ENCODE measurements around the gene CCDC88C. TPM values are rescaled to one million over a fixed set of nuclear protein-coding genes. Genes with fewer than 3 reads are reported as not detected.
A peak's percentile ranks its signal among the peaks of the same experiment; 100 is the strongest.

The CCDC88C gene
- total and polyA plus RNA-seq, 2 donors (not counting 3 experiments of a cell fraction or from before 2014, with no cell fraction given): 11.4 to 52.1 TPM

DNA sequence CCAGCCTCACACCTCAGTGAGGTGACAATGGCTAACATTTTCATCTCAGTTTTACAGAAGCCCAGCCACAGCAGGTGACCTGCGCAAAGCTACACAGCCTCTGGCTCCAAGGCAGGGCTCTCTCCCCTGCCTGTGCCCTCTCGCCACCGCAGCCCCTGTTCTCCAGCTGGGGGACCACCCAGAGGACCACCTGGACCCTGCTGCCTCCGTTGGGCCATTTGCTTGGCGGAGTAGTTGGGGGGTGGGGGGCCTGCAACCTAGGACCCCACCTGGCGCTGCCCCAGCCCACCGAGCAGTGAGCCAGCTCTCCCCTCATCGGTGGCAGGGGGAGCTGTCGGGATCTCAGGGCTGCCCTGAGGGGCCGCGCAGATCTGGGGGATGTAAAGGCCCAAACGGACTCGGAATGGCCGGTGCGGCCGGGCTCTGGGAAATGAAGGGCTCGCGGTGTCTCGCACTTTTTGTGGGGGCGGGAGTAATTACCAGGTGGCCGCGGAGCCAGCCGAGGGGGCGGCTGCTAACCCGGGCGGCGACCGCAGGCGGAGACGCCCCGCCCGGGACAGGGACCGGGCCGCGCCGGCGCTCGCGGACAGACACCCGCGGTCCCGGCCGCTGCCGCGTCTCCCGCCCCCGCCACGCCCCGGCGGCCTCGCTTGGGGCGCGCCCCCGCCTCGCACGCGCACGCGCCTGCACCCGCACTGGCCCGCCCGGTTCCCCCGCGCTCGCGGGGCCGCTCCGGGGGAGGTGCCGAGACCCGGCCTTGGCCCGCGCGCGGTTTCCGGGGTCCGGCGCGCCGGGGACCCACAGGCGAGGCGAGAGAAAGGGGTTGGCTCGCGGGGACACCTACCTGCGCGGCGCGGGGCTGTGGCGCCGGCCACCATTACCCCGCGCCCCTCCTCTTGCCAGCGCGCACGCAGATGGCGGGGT lies 164.5 kb downstream of the CCDC88C start:
- Histone ChIP-seq H4K20me1 (replicated peaks; ENCODE audit: control insufficient read depth, extremely low read depth, insufficient read depth, low read length) (no peaks in the 10 kb centered on the region), H2AFZ (ENCODE audit: low read depth, low read length) (peak overlapping the region; percentile 69), H3K4me1 (ENCODE audit: control insufficient read depth, extremely low read depth, insufficient read depth, low read length) (peaks cover 7% of the 10 kb centered on the region), H3K9ac (replicated peaks; ENCODE audit: extremely low read depth, insufficient read depth, low read length) (peak overlapping the region; percentile 41), H3K79me2 (ENCODE audit: control insufficient read depth, insufficient read depth, low read length) (no peaks in the 10 kb centered on the region), H3K4me2 (ENCODE audit: insufficient read depth, low read length) (peak overlapping the region; percentile 45), H3K27me3 (ENCODE audit: control insufficient read depth in 2 of 2, insufficient read depth in 2 of 2, low read length in 2 of 2) (no peaks in the 10 kb centered on the region), H3K9me3 (replicated peaks; ENCODE audit: control insufficient read depth, insufficient read depth, low read length) (no peaks in the 10 kb centered on the region), H3K27ac (ENCODE audit: insufficient read depth, low read depth, low read length) (no peak overlapping the region), H3K9me1 (replicated peaks; ENCODE audit: control insufficient read depth, extremely low read depth, insufficient read depth, low read length) (no peaks in the 10 kb centered on the region), H3K4me3 (replicated peaks in 1 of 3; ENCODE audit: insufficient read depth in 1 of 3, low read depth in 1 of 3, low read length in 3 of 3) (peak overlapping the region in 2 of 3 experiments; percentile 10 to 60), H3K36me3 (ENCODE audit: control insufficient read depth in 2 of 2, extremely low read depth in 1 of 2, insufficient read depth in 2 of 2, low read length in 2 of 2) (no peaks in the 10 kb centered on the region)
- TF ChIP-seq POLR2A (IDR thresholded peaks at IDR 0.05; ENCODE audit: low read depth, low read length) (no peak), JUN (IDR thresholded peaks at IDR 0.05; ENCODE audit: borderline replicate concordance, insufficient read depth, insufficient read length, low read depth) (no peak), FOS (IDR thresholded peaks at IDR 0.05; ENCODE audit: borderline replicate concordance, insufficient read depth, low read length) (no peak), POLR2AphosphoS5 (IDR thresholded peaks at IDR 0.05; ENCODE audit: insufficient read depth, low read depth, low read length) (no peak)
- TF ChIP-seq, protein P1, sequence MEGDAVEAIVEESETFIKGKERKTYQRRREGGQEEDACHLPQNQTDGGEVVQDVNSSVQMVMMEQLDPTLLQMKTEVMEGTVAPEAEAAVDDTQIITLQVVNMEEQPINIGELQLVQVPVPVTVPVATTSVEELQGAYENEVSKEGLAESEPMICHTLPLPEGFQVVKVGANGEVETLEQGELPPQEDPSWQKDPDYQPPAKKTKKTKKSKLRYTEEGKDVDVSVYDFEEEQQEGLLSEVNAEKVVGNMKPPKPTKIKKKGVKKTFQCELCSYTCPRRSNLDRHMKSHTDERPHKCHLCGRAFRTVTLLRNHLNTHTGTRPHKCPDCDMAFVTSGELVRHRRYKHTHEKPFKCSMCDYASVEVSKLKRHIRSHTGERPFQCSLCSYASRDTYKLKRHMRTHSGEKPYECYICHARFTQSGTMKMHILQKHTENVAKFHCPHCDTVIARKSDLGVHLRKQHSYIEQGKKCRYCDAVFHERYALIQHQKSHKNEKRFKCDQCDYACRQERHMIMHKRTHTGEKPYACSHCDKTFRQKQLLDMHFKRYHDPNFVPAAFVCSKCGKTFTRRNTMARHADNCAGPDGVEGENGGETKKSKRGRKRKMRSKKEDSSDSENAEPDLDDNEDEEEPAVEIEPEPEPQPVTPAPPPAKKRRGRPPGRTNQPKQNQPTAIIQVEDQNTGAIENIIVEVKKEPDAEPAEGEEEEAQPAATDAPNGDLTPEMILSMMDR (IDR thresholded peaks at IDR 0.05; ENCODE audit: extremely low read depth in 1 of 2, insufficient read depth in 1 of 2, low read depth in 1 of 2, low read length in 2 of 2): peak; percentile 5 to 40
- TF ChIP-seq, protein P2, sequence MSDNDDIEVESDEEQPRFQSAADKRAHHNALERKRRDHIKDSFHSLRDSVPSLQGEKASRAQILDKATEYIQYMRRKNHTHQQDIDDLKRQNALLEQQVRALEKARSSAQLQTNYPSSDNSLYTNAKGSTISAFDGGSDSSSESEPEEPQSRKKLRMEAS (IDR thresholded peaks at IDR 0.05; ENCODE audit: insufficient read depth, insufficient read length): no peak
- no peak for FAIRE-seq
- DNase-seq (ENCODE audit: low read depth, low spot score): no peak
- no TSS peak for BruUV-seq (replicated peaks)
- dilution Hi-C loops (cut with MboI; ENCODE audit: extremely low pct_ligation_motif_present, low sequenced_read_pairs): no loop called here
- ChIA-PET CTCF (interaction anchor here (0.6 to 2.3 kb wide), 6 partner anchors 9 to 76 kb away, joined by 3 to 16 read pairs (median 3); no protein-coding TSS in a partner anchor), POLR2A (interaction anchor here (0.6 to 0.7 kb wide), 2 partner anchors 9 to 11 kb away, joined by 4 to 5 read pairs; no protein-coding TSS in a partner anchor)
- intact Hi-C loops (cut with micrococcal nuclease): loop anchor here (1.0 kb wide), 1 partner anchor 10 kb away; no protein-coding TSS in a partner anchor

Data from endothelial cell of umbilical vein (primary cell).